Upper lobe of right lung (tissue), 1 donor: ENCODE results near the gene IFNL3. TPM values are rescaled to one million over a fixed set of nuclear protein-coding genes. Genes with fewer than 3 reads are reported as not detected.

Experiments used
- ATAC-seq: fragments of 200-7000 bp; cut with Tn5 transposase; one replicate; pipeline ENCODE4 v1.9.1; 2020; ENCODE audit warnings: mild to moderate bottlenecking, moderate library complexity
- DNase-seq: peaks from one replicate; pipeline ENCODE4 v3.0.0-alpha.2; 2020
- H3K27ac ChIP-seq: fragments of 200-600 bp; one replicate; pipeline ENCODE4 v1.8.0; 2022
- H3K27me3 ChIP-seq: fragments of 200-600 bp; one replicate; pipeline ENCODE4 v1.8.0; 2022; ENCODE audit warnings: mild to moderate bottlenecking
- H3K36me3 ChIP-seq: fragments of 200-600 bp; one replicate; pipeline ENCODE4 v1.8.0; 2022
- H3K4me1 ChIP-seq: fragments of 200-600 bp; one replicate; pipeline ENCODE4 v1.8.0; 2022
- H3K4me3 ChIP-seq: fragments of 200-600 bp; one replicate; pipeline ENCODE4 v1.8.0; 2022; ENCODE audit warnings: mild to moderate bottlenecking
- H3K9me3 ChIP-seq: fragments of 200-600 bp; one replicate; pipeline ENCODE4 v1.8.0; 2022
- CTCF ChIP-seq: fragments of 200-600 bp; IDR thresholded peaks from one replicate; pipeline ENCODE4 v1.8.0; 2022; ENCODE audit warnings: antibody characterized with exemption
- intact Hi-C: fragments of 100-400 bp; cut with DNase I; formaldehyde crosslinking; loops from one replicate; pipeline ENCODE4 v1.11.0; 2022
- total RNA-seq: library from RNA; stranded (reverse); fragmentation: NEBNext Ultra II Directional; extraction: Animal tissue kit (Norgen Biotek cat#: 25700); gene quantifications from one replicate; pipeline ENCODE4 v1.2.1, GENCODE V29; 2021
- donor health status: DM: no; HTN: yes; CAD: no; lungs with severe emphysema.

IFNL3 gene
- total RNA-seq, 1 donor from 2014 or later, result not detected

DNA sequence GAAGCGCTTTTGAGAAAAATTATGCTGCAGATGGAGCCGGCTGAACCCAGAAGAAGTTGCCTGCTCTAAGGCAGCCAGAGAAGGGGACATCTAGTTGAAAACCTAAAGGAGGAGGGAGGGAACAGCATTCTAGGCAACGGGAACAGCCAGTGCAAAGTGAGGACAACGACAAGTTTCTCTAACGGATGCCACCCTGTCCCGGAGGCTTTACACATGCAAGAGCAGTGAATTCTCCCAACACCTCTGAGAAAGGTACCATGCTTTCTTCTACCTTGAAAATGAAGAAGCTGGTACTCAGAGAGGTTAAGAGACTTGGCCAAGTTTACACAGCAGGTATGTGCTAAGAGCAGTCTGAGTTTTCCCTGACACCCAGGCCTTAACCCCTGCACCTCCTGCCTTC, 5.9 kb downstream of the IFNL3 start:
- intact Hi-C loops, result no loop called here
- no peak overlapping the region for H3K27ac ChIP-seq
- no peaks in the 10 kb centered on the region for H3K27me3 ChIP-seq
- no peak overlapping the region for H3K4me3 ChIP-seq
- DNase-seq (no peak), ATAC-seq (no peak)
- no peaks in the 10 kb centered on the region for H3K9me3 ChIP-seq
- H3K4me1 ChIP-seq, result peaks cover 3% of the 10 kb centered on the region
- no peaks in the 10 kb centered on the region for H3K36me3 ChIP-seq
- TF ChIP-seq CTCF, result no peak

DNA sequence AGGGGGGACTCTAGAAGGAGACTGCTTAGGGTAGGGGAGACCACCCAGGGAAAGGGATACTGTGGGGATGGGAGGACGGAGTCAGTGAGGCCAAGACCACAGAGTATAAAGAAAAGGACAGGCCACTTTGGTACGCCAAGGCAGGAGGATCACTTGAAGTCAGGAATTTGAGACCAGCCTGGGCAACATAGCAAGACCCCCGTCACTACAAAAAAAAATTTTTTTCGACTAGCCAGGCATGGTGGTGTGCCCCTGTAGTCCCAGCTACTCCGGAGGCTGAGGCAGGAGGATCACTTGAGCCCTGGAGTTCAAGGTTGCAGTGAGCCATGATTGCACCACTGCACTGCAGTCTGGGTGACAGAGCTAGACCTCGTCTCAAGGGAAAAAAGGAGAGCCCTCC, 6.6 kb downstream of the IFNL3 start:
- no peak overlapping the region for H3K27ac ChIP-seq
- DNase-seq (no peak), ATAC-seq (no peak)
- no peaks in the 10 kb centered on the region for H3K36me3 ChIP-seq
- H3K4me3 ChIP-seq, result no peak overlapping the region
- H3K9me3 ChIP-seq, result no peaks in the 10 kb centered on the region
- H3K4me1 ChIP-seq, result peaks cover 3% of the 10 kb centered on the region
- intact Hi-C loops, result no loop called here
- no peaks in the 10 kb centered on the region for H3K27me3 ChIP-seq
- no peak for TF ChIP-seq CTCF

GRCh38 chr19:39237200-39238184, 7.3 kb downstream of the IFNL3 start:
- H3K27ac ChIP-seq, result no peak overlapping the region
- H3K4me1 ChIP-seq, result peaks cover 3% of the 10 kb centered on the region
- no peak for TF ChIP-seq CTCF
- ATAC-seq (peak; percentile 97), DNase-seq (peak; percentile 93)
- H3K36me3 ChIP-seq, result no peaks in the 10 kb centered on the region
- H3K9me3 ChIP-seq, result no peaks in the 10 kb centered on the region
- no peak overlapping the region for H3K4me3 ChIP-seq
- intact Hi-C loops, result no loop called here
- H3K27me3 ChIP-seq, result no peaks in the 10 kb centered on the region

GRCh38 chr19:39236527-39236926, 8.3 kb downstream of the IFNL3 start:
- Histone ChIP-seq H3K27ac (no peak overlapping the region), H3K36me3 (no peaks in the 10 kb centered on the region), H3K4me1 (peaks cover 3% of the 10 kb centered on the region), H3K27me3 (no peaks in the 10 kb centered on the region), H3K4me3 (no peak overlapping the region), H3K9me3 (no peaks in the 10 kb centered on the region)
- no peak for ATAC-seq
- TF ChIP-seq CTCF, result no peak
- intact Hi-C loops, result no loop called here
- no peak for DNase-seq

- Histone ChIP-seq H3K4me1 (peaks cover 3% of the 10 kb centered on the region), H3K27me3 (no peaks in the 10 kb centered on the region), H3K9me3 (no peaks in the 10 kb centered on the region), H3K36me3 (no peaks in the 10 kb centered on the region), H3K27ac (no peak overlapping the region), H3K4me3 (no peak overlapping the region)
- intact Hi-C loops, result no loop called here
- DNase-seq (no peak), ATAC-seq (no peak)
- TF ChIP-seq CTCF, result no peak
Observed at GRCh38 chr19:39232708-39233107, 12.1 kb downstream of the IFNL3 start.
